ENCODE results near the gene TBC1D30.
A peak's percentile ranks its signal among the peaks of the same experiment; 100 is the strongest.
"Not testable (repeated sequence)": the region's sequence is repeated elsewhere in the genome, so short reads cannot be mapped to it uniquely, and the experiment has no call there.

The TBC1D30 gene

GRCh38 chr12:64824500-64825142, at the start of gene TBC1D30:
Gene TBC1D30 (plus strand): TSS chr12:64824647. CDS start chr12:64824880, 233 bp downstream.
- peaks cover 4% of the 10 kb centered on the region; the same call in 1 of the 2 replicates for H3K4me1 ChIP-seq (ENCODE audit: insufficient read depth, low read length)
- H3K9ac ChIP-seq (ENCODE audit: low read depth, low read length): no peak within 1 kb of the TSS
- peak within 1 kb of the TSS; percentile 72 for H3K4me3 ChIP-seq (ENCODE audit: low read length)
- no peak within 1 kb of the TSS for H3K27ac ChIP-seq (ENCODE audit: low read length)
- H3K27me3 ChIP-seq (ENCODE audit: insufficient read depth, low read length): peaks cover 82% of the 10 kb centered on the region
- H3K36me3 ChIP-seq (ENCODE audit: insufficient read depth, low read depth, low read length): no peaks in the 10 kb centered on the region
- H3K9me3 ChIP-seq (ENCODE audit: insufficient read depth, low read depth, low read length): no peaks in the 10 kb centered on the region

- not testable (repeated sequence) for H3K36me3 ChIP-seq (ENCODE audit: insufficient read depth, low read depth, low read length); H3K27ac ChIP-seq (ENCODE audit: low read length); H3K4me1 ChIP-seq (ENCODE audit: insufficient read depth, low read length); H3K4me3 ChIP-seq (ENCODE audit: low read length); H3K9ac ChIP-seq (ENCODE audit: low read depth, low read length); H3K9me3 ChIP-seq (ENCODE audit: insufficient read depth, low read depth, low read length)
- H3K27me3 ChIP-seq (ENCODE audit: insufficient read depth, low read length): peaks cover 24% of the 10 kb centered on the region
Measured at GRCh38 chr12:64775147-64775736, 49.2 kb upstream of the TBC1D30 start.

- H3K9me3 ChIP-seq (ENCODE audit: insufficient read depth, low read depth, low read length): no peaks in the 10 kb centered on the region
- peaks cover 66% of the 10 kb centered on the region for H3K27me3 ChIP-seq (ENCODE audit: insufficient read depth, low read length)
- peak overlapping the region; percentile 69; the same call in 1 of the 2 replicates for H3K4me3 ChIP-seq (ENCODE audit: low read length)
- no peaks in the 10 kb centered on the region for H3K36me3 ChIP-seq (ENCODE audit: insufficient read depth, low read depth, low read length)
- H3K27ac ChIP-seq (ENCODE audit: low read length): no peak overlapping the region
- H3K9ac ChIP-seq (ENCODE audit: low read depth, low read length): no peak overlapping the region
- peaks cover 4% of the 10 kb centered on the region; the same call in 1 of the 2 replicates for H3K4me1 ChIP-seq (ENCODE audit: insufficient read depth, low read length)
Measured at GRCh38 chr12:64779354-64779974, 45.0 kb upstream of the TBC1D30 start.

GRCh38 chr12:64780132-64780530, 44.3 kb upstream of the TBC1D30 start:
- peaks cover 4% of the 10 kb centered on the region; the same call in 1 of the 2 replicates for H3K4me1 ChIP-seq (ENCODE audit: insufficient read depth, low read length)
- no peaks in the 10 kb centered on the region for H3K36me3 ChIP-seq (ENCODE audit: insufficient read depth, low read depth, low read length)
- peak overlapping the region; percentile 69 for H3K4me3 ChIP-seq (ENCODE audit: low read length)
- H3K27ac ChIP-seq (ENCODE audit: low read length): no peak overlapping the region
- peaks cover 67% of the 10 kb centered on the region for H3K27me3 ChIP-seq (ENCODE audit: insufficient read depth, low read length)
- H3K9ac ChIP-seq (ENCODE audit: low read depth, low read length): no peak overlapping the region; the same call in 1 of the 2 replicates
- H3K9me3 ChIP-seq (ENCODE audit: insufficient read depth, low read depth, low read length): no peaks in the 10 kb centered on the region

GRCh38 chr12:64780531-64781279, 43.7 kb upstream of the TBC1D30 start:
- Histone ChIP-seq H3K9me3 (ENCODE audit: insufficient read depth, low read depth, low read length) (no peaks in the 10 kb centered on the region), H3K27ac (ENCODE audit: low read length) (no peak overlapping the region), H3K27me3 (ENCODE audit: insufficient read depth, low read length) (peaks cover 67% of the 10 kb centered on the region), H3K4me1 (ENCODE audit: insufficient read depth, low read length) (peaks cover 4% of the 10 kb centered on the region; the same call in 1 of the 2 replicates), H3K9ac (ENCODE audit: low read depth, low read length) (peak overlapping the region; percentile 39; the same call in 1 of the 2 replicates), H3K4me3 (ENCODE audit: low read length) (peak overlapping the region; percentile 69), H3K36me3 (ENCODE audit: insufficient read depth, low read depth, low read length) (no peaks in the 10 kb centered on the region)

- Histone ChIP-seq H3K27ac (ENCODE audit: low read length) (no peak overlapping the region), H3K9me3 (ENCODE audit: insufficient read depth, low read depth, low read length) (no peaks in the 10 kb centered on the region), H3K27me3 (ENCODE audit: insufficient read depth, low read length) (peaks cover 67% of the 10 kb centered on the region), H3K4me1 (ENCODE audit: insufficient read depth, low read length) (peaks cover 4% of the 10 kb centered on the region; the same call in 1 of the 2 replicates), H3K9ac (ENCODE audit: low read depth, low read length) (0 out of 2 replicates have a peak overlapping the region, but pooled peaks have one; percentile 39), H3K36me3 (ENCODE audit: insufficient read depth, low read depth, low read length) (no peaks in the 10 kb centered on the region), H3K4me3 (ENCODE audit: low read length) (peak overlapping the region; percentile 69)
Measured at GRCh38 chr12:64781280-64782190, 42.9 kb upstream of the TBC1D30 start.

GRCh38 chr12:64782191-64782876, 42.1 kb upstream of the TBC1D30 start:
- no peaks in the 10 kb centered on the region for H3K36me3 ChIP-seq (ENCODE audit: insufficient read depth, low read depth, low read length)
- no peak overlapping the region for H3K9ac ChIP-seq (ENCODE audit: low read depth, low read length)
- peaks cover 4% of the 10 kb centered on the region; the same call in 1 of the 2 replicates for H3K4me1 ChIP-seq (ENCODE audit: insufficient read depth, low read length)
- H3K27me3 ChIP-seq (ENCODE audit: insufficient read depth, low read length): peaks cover 67% of the 10 kb centered on the region
- H3K27ac ChIP-seq (ENCODE audit: low read length): no peak overlapping the region
- no peaks in the 10 kb centered on the region for H3K9me3 ChIP-seq (ENCODE audit: insufficient read depth, low read depth, low read length)
- peak overlapping the region; percentile 69; the same call in 1 of the 2 replicates for H3K4me3 ChIP-seq (ENCODE audit: low read length)

- no peaks in the 10 kb centered on the region for H3K9me3 ChIP-seq (ENCODE audit: insufficient read depth, low read depth, low read length)
- H3K27ac ChIP-seq (ENCODE audit: low read length): no peak overlapping the region
- peaks cover 37% of the 10 kb centered on the region for H3K27me3 ChIP-seq (ENCODE audit: insufficient read depth, low read length)
- H3K4me1 ChIP-seq (ENCODE audit: insufficient read depth, low read length): peaks cover 4% of the 10 kb centered on the region
- no peak overlapping the region for H3K4me3 ChIP-seq (ENCODE audit: low read length)
- H3K36me3 ChIP-seq (ENCODE audit: insufficient read depth, low read depth, low read length): no peaks in the 10 kb centered on the region
- H3K9ac ChIP-seq (ENCODE audit: low read depth, low read length): no peak overlapping the region
Measured at GRCh38 chr12:64785838-64786237, 38.6 kb upstream of the TBC1D30 start.

- Histone ChIP-seq H3K9me3 (ENCODE audit: insufficient read depth, low read depth, low read length) (no peaks in the 10 kb centered on the region), H3K27me3 (ENCODE audit: insufficient read depth, low read length) (no peaks in the 10 kb centered on the region), H3K4me1 (ENCODE audit: insufficient read depth, low read length) (peaks cover 4% of the 10 kb centered on the region), H3K27ac (ENCODE audit: low read length) (no peak overlapping the region), H3K4me3 (ENCODE audit: low read length) (no peak overlapping the region), H3K36me3 (ENCODE audit: insufficient read depth, low read depth, low read length) (no peaks in the 10 kb centered on the region), H3K9ac (ENCODE audit: low read depth, low read length) (no peak overlapping the region)
Measured at GRCh38 chr12:64790166-64790565, 34.3 kb upstream of the TBC1D30 start.

GRCh38 chr12:64791036-64791435, 33.4 kb upstream of the TBC1D30 start:
- Histone ChIP-seq H3K9me3 (ENCODE audit: insufficient read depth, low read depth, low read length) (no peaks in the 10 kb centered on the region), H3K36me3 (ENCODE audit: insufficient read depth, low read depth, low read length) (no peaks in the 10 kb centered on the region), H3K27ac (ENCODE audit: low read length) (no peak overlapping the region), H3K9ac (ENCODE audit: low read depth, low read length) (no peak overlapping the region), H3K27me3 (ENCODE audit: insufficient read depth, low read length) (no peaks in the 10 kb centered on the region), H3K4me1 (ENCODE audit: insufficient read depth, low read length) (peaks cover 8% of the 10 kb centered on the region), H3K4me3 (ENCODE audit: low read length) (no peak overlapping the region)
